ENCODE results near the gene SUPT3H. TPM values are rescaled to one million over a fixed set of nuclear protein-coding genes. Genes with fewer than 3 reads are reported as not detected.

The SUPT3H gene
- total and polyA plus RNA-seq, 2 experiments from 2014 or later: 12.4 to 19.4 TPM

DNA sequence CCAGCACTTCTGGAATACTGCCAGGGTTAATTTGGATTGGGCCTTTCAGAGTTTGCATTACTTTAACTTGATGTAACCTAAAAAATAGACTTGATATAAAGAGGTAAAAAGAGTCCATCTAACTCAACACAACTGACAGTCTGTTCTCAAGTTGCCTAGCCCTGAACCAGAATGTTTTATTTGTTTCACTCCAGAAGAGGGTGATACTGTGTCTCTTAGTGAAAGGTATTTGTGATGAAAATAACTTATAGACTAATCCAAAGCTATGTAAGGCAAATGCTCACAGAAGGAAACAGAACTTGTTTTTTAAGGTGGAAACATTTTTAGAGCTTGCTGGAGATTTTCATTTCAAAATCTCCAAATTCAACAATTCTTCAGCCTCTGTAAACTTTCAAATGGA is 518.7 kb downstream of the SUPT3H start:
- Histone ChIP-seq H3K4me3 (no peak overlapping the region), H3K27me3 (no peaks in the 10 kb centered on the region), H3K27ac (no peak overlapping the region), H3K9me3 (ENCODE audit: low read depth) (no peaks in the 10 kb centered on the region), H3K36me3 (no peaks in the 10 kb centered on the region), H3K4me1 (ENCODE audit: low read depth) (peaks cover 44% of the 10 kb centered on the region)
- TF ChIP-seq, protein P1, sequence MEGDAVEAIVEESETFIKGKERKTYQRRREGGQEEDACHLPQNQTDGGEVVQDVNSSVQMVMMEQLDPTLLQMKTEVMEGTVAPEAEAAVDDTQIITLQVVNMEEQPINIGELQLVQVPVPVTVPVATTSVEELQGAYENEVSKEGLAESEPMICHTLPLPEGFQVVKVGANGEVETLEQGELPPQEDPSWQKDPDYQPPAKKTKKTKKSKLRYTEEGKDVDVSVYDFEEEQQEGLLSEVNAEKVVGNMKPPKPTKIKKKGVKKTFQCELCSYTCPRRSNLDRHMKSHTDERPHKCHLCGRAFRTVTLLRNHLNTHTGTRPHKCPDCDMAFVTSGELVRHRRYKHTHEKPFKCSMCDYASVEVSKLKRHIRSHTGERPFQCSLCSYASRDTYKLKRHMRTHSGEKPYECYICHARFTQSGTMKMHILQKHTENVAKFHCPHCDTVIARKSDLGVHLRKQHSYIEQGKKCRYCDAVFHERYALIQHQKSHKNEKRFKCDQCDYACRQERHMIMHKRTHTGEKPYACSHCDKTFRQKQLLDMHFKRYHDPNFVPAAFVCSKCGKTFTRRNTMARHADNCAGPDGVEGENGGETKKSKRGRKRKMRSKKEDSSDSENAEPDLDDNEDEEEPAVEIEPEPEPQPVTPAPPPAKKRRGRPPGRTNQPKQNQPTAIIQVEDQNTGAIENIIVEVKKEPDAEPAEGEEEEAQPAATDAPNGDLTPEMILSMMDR (IDR thresholded peaks at IDR 0.05; ENCODE audit: low read depth, low read length): peak; percentile 15
- peak in 1 of 2 donors; percentile 65 for DNase-seq (ENCODE audit: low read depth in 1 of 2, low spot score in 1 of 2)

DNA sequence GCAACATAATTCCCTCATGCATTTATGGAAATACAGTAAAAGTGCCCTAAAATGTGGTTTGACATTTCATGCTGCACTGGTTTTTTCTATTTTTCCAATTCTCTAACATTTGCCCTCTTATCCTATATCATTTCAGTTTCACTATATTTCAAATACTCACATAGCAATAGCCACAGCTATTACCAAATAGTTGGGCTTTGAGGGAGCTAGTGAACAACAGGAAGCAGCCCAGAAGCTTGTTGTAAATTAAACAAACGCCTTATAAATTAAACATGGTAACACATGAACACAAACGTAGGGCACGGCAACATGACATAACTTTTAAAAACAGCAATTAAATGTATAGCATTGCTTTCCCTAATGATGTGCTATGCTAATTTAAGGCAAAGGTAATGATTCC is 521.3 kb downstream of the SUPT3H start:
- TF ChIP-seq, protein P1 (IDR thresholded peaks at IDR 0.05; ENCODE audit: low read depth, low read length): no peak
- DNase-seq (ENCODE audit: low read depth in 1 of 2, low spot score in 1 of 2): peak in 1 of 2 donors; percentile 55
- no peaks in the 10 kb centered on the region for H3K36me3 ChIP-seq
- no peak overlapping the region for H3K27ac ChIP-seq
- peaks cover 46% of the 10 kb centered on the region for H3K4me1 ChIP-seq (ENCODE audit: low read depth)
- peaks cover 3% of the 10 kb centered on the region for H3K27me3 ChIP-seq
- H3K4me3 ChIP-seq: no peak overlapping the region
- no peaks in the 10 kb centered on the region for H3K9me3 ChIP-seq (ENCODE audit: low read depth)

DNA sequence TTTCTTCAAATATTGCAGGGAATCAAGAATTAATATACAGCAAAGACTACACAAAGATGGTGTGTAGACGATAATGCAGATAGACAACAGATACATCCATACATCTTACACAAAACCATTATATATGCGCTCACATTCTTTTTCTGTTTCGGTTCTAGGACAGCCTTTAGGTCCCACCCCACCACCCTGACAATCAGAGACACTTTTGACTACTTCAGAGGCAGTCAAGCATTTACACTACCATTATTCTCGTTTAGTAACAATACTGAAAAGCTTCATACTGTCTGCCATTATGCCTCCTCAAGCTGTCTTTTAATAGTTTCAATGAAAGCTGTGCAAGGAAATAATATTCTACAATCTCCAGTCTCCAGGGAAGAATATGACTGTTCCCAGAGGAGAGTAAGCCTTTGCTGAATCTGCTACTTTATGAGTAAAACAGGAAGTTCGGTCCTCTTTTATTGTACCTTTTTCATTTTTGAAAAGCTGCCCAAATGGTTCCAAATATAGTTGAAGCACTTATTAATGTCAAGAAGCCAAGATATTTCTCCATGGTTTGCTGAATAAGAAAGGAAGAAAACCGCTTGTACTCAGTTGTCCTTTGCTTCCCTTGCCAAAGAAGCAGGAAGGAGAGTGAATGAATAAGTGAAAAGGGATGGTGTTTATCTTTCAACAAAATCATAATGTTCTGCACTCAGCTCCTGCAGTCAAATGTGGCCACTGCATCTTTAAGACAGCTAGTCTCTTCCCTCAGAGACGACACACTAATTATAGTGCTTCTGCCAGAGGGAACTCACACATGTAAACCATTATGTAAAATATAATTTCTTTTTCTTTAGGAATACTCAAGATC is 521.9 kb downstream of the SUPT3H start:
- peaks cover 3% of the 10 kb centered on the region for H3K27me3 ChIP-seq
- no peaks in the 10 kb centered on the region for H3K9me3 ChIP-seq (ENCODE audit: low read depth)
- TF ChIP-seq, protein P1 (IDR thresholded peaks at IDR 0.05; ENCODE audit: low read depth, low read length): no peak
- H3K27ac ChIP-seq: no peak overlapping the region
- no peak overlapping the region for H3K4me3 ChIP-seq
- H3K4me1 ChIP-seq (ENCODE audit: low read depth): peaks cover 46% of the 10 kb centered on the region
- no peaks in the 10 kb centered on the region for H3K36me3 ChIP-seq
- peak in 1 of 2 donors; percentile 87 for DNase-seq (ENCODE audit: low read depth in 1 of 2, low spot score in 1 of 2)

GRCh38 chr6:44854712-44855443 is 522.9 kb downstream of the SUPT3H start:
- H3K27ac ChIP-seq: no peak overlapping the region
- H3K36me3 ChIP-seq: no peaks in the 10 kb centered on the region
- H3K4me3 ChIP-seq: no peak overlapping the region
- no peaks in the 10 kb centered on the region for H3K9me3 ChIP-seq (ENCODE audit: low read depth)
- peaks cover 3% of the 10 kb centered on the region for H3K27me3 ChIP-seq
- H3K4me1 ChIP-seq (ENCODE audit: low read depth): peaks cover 39% of the 10 kb centered on the region
- peak; percentile 35 to 47 for DNase-seq (ENCODE audit: low read depth in 1 of 2, low spot score in 1 of 2)
- TF ChIP-seq, protein P1 (IDR thresholded peaks at IDR 0.05; ENCODE audit: low read depth, low read length): no peak

DNA sequence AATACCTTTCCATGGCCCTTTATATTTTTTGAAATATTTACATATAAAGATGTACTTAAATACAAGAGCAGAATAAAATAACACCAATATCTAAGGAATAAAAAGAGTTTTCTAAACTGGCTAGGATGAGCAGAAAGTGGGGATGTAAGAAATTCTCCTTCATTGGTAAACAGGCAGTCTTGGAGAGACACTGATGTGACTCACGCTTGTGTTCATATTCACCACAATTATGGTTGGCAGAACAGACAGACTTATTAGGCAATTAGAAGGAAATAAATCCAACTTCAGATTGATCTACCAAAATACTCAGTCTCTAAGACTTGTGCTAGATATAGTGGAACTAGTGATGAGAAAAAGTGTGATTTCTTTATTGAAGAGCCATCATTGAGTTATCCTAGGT is 526.6 kb downstream of the SUPT3H start:
- Histone ChIP-seq H3K27me3 (peaks cover 3% of the 10 kb centered on the region), H3K9me3 (ENCODE audit: low read depth) (no peaks in the 10 kb centered on the region), H3K4me1 (ENCODE audit: low read depth) (peaks cover 29% of the 10 kb centered on the region), H3K36me3 (no peaks in the 10 kb centered on the region), H3K27ac (no peak overlapping the region), H3K4me3 (no peak overlapping the region)
- TF ChIP-seq, protein P1 (IDR thresholded peaks at IDR 0.05; ENCODE audit: low read depth, low read length): no peak
- DNase-seq (ENCODE audit: low read depth in 1 of 2, low spot score in 1 of 2): peak in 1 of 2 donors; percentile 79
